SK-N-SH (cell line): ENCODE measurements around the gene COPS3. TPM values are rescaled to one million over a fixed set of nuclear protein-coding genes. Genes with fewer than 3 reads are reported as not detected.

ENCODE experiments used
- CTCF ChIA-PET: fragments of 300-600, 350-600 bp; formaldehyde crosslinking; extraction: SDS; loops from one replicate; lab custom pipeline; 2021; lab: Yijun Ruan, JAX
- POLR2A ChIA-PET: fragments of 350-600 bp; sonication (Branson Sonifier 250); formaldehyde crosslinking; extraction: SDS; loops from one replicate; lab custom pipeline; 2020; ENCODE audit warnings: antibody characterized with exemption, inconsistent platforms; lab: Yijun Ruan, JAX
- DNase-seq: peaks from one replicate; pipeline ENCODE4 v3.0.0; 2012
- H2AFZ ChIP-seq: fragments of 200-600 bp; sonication (generic); 2 replicates; pipeline ENCODE4 v1.8.1; 2016; ENCODE audit warnings: antibody characterized with exemption, mild to moderate bottlenecking, low read depth
- H3F3A ChIP-seq: fragments of 200-600 bp; sonication (generic); replicated peaks from 2 replicates; pipeline ENCODE3; 2016; ENCODE audit warnings: antibody characterized with exemption, mild to moderate bottlenecking; ENCODE audit not compliant: insufficient read depth
- H3K27ac ChIP-seq, 2 experiments: fragments of 200-500 bp in 1 of 2; fragments of 200-600 bp in 1 of 2; sonication (Bioruptor generic) in 1 of 2; sonication (generic), shearing (Covaris generic) in 1 of 2; 2 replicates each; pipeline versions ENCODE4 v1.5.1 to v1.6.1; 2014 to 2016; ENCODE audit warnings: low read depth in 2 of 2, inconsistent platforms in 1 of 2, low read length in 1 of 2, mild to moderate bottlenecking in 1 of 2, mixed read lengths in 1 of 2
- H3K27me3 ChIP-seq: fragments of 200-600 bp; sonication (generic), shearing (Covaris generic); 2 replicates; pipeline ENCODE4 v1.6.1; 2016; ENCODE audit warnings: mixed run types; ENCODE audit not compliant: insufficient read depth
- H3K36me3 ChIP-seq, 2 experiments: fragments of 200-500 bp in 1 of 2; fragments of 200-600 bp in 1 of 2; sonication (Bioruptor generic) in 1 of 2; sonication (generic) in 1 of 2; replicated peaks in 1 of 2; 2 replicates each; pipeline versions ENCODE3 to v1.5.1; 2014 to 2016; ENCODE audit warnings: low read length in 1 of 2, mild to moderate bottlenecking in 1 of 2; ENCODE audit not compliant: insufficient read depth in 2 of 2, control insufficient read depth in 1 of 2
- H3K4me1 ChIP-seq, 2 experiments: fragments of 200-500 bp in 1 of 2; fragments of 200-600 bp in 1 of 2; sonication (Bioruptor generic) in 1 of 2; sonication (generic), shearing (Covaris generic) in 1 of 2; 2 replicates each; pipeline versions ENCODE4 v1.5.1 to v1.6.1; 2014 to 2016; ENCODE audit warnings: low read depth in 1 of 2, low read length in 1 of 2, mixed run types in 1 of 2; ENCODE audit not compliant: insufficient read depth in 2 of 2, control insufficient read depth in 1 of 2
- H3K4me2 ChIP-seq: fragments of 200-600 bp; sonication (generic), shearing (Covaris generic); 2 replicates; pipeline ENCODE4 v1.6.1; 2017; ENCODE audit warnings: mixed run types
- H3K4me3 ChIP-seq, 2 experiments: fragments of 200-500 bp in 1 of 2; fragments of 200-600 bp in 1 of 2; sonication (Bioruptor generic) in 1 of 2; sonication (generic), shearing (Covaris generic) in 1 of 2; 2 replicates each; pipeline versions ENCODE4 v1.5.1 to v1.8.1; 2014 to 2016; ENCODE audit warnings: low read depth in 2 of 2, inconsistent platforms in 1 of 2, low read length in 1 of 2, mild to moderate bottlenecking in 1 of 2, mixed read lengths in 1 of 2, moderate library complexity in 1 of 2
- H3K79me2 ChIP-seq: fragments of 200-600 bp; sonication (generic); 2 replicates; pipeline ENCODE4 v1.8.1; 2017; ENCODE audit warnings: mild to moderate bottlenecking; ENCODE audit not compliant: insufficient read depth
- H3K9ac ChIP-seq: fragments of 200-600 bp; sonication (generic); 2 replicates; pipeline ENCODE4 v1.6.1; 2017; ENCODE audit warnings: mixed run types
- H3K9me2 ChIP-seq: fragments of 200-600 bp; sonication (generic); 2 replicates; pipeline ENCODE4 v1.6.1; 2017; ENCODE audit warnings: mixed run types
- H3K9me3 ChIP-seq: fragments of 200-600 bp; sonication (generic); 2 replicates; pipeline ENCODE4 v1.6.1; 2017; ENCODE audit warnings: mixed run types, mild to moderate bottlenecking, moderate library complexity
- H4K20me1 ChIP-seq: fragments of 200-600 bp; sonication (generic); 2 replicates; pipeline ENCODE4 v1.6.1; 2017; ENCODE audit warnings: mild to moderate bottlenecking, mixed run types; ENCODE audit not compliant: insufficient read depth
- CHD2 ChIP-seq: fragments of 150-350 bp; IDR thresholded peaks from 2 replicates; pipeline ENCODE4 v1.6.1; 2018; ENCODE audit warnings: low read length; ENCODE audit not compliant: partially characterized antibody
- EZH2phosphoT487 ChIP-seq: fragments of 200-600 bp; sonication (generic); IDR thresholded peaks from 2 replicates; pipeline ENCODE4 v1.6.1; 2017; ENCODE audit warnings: low read depth, mixed run types, mild to moderate bottlenecking, antibody characterized with exemption, moderate library complexity, borderline replicate concordance
- FOSL2 ChIP-seq: IDR thresholded peaks from 2 replicates; pipeline ENCODE4 v1.4.0; 2012; ENCODE audit warnings: low read depth, mild to moderate bottlenecking, moderate library complexity, borderline replicate concordance
- FOXJ3 ChIP-seq: sonication (generic); formaldehyde crosslinking; IDR thresholded peaks from 2 replicates; pipeline ENCODE4 v1.5.1; 2020; ENCODE audit warnings: mild to moderate bottlenecking, missing genetic modification reagents
- JUND ChIP-seq: IDR thresholded peaks from 2 replicates; pipeline ENCODE4 v1.4.0; 2012
- MEF2A ChIP-seq: IDR thresholded peaks from 2 replicates; pipeline ENCODE4 v1.4.0; 2012; ENCODE audit warnings: low read depth, borderline replicate concordance
- POLR2AphosphoS5 ChIP-seq: IDR thresholded peaks from 2 replicates; pipeline ENCODE4 v1.6.1; 2012; ENCODE audit warnings: low read depth, low read length
- SIN3A ChIP-seq: IDR thresholded peaks from 2 replicates; pipeline ENCODE4 v1.6.1; 2012; ENCODE audit warnings: low read depth, mild to moderate bottlenecking, low read length, moderate library complexity, borderline replicate concordance
- SMC3 ChIP-seq: IDR thresholded peaks from 2 replicates; pipeline ENCODE4 v1.6.1; 2012; ENCODE audit warnings: low read depth, low read length, improper control_type of control experiment
- TAF1 ChIP-seq: IDR thresholded peaks from 2 replicates; pipeline ENCODE4 v1.6.1; 2012; ENCODE audit warnings: low read depth, mild to moderate bottlenecking, low read length, moderate library complexity, borderline replicate concordance
- TCF12 ChIP-seq: IDR thresholded peaks from 2 replicates; pipeline ENCODE4 v1.4.0; 2012
- TEAD4 ChIP-seq: IDR thresholded peaks from 2 replicates; pipeline ENCODE4 v1.4.0; 2012; ENCODE audit warnings: mild to moderate bottlenecking, borderline replicate concordance; ENCODE audit not compliant: insufficient read depth
- WGBS: methylation state at CpG from one replicate; pipeline ENCODE4 v1.1.6; 2017; ENCODE audit warnings: low lambda C conversion rate; 5-methylcytosine and 5-hydroxymethylcytosine counted together
- polyA plus RNA-seq, 3 experiments: library from polyadenylated mRNA; depleted of rRNA; stranded (reverse); fragments of >200 nt; gene quantifications; 2 replicates each; pipeline ENCODE4 v1.2.3, GENCODE V29; 2012
- TF ChIP-seq, protein P1 (sequence below): IDR thresholded peaks from 2 replicates; pipeline ENCODE4 v1.4.0; 2012; ENCODE audit warnings: low read depth, borderline replicate concordance
- TF ChIP-seq, protein P2 (sequence below): IDR thresholded peaks from 2 replicates; pipeline ENCODE4 v1.4.0; 2012; ENCODE audit warnings: low read depth
- TF ChIP-seq, protein P3 (sequence below): IDR thresholded peaks from 2 replicates; pipeline ENCODE4 v1.6.1; 2012; ENCODE audit warnings: mild to moderate bottlenecking, low read depth, low read length, moderate library complexity
- TF ChIP-seq, protein P4 (sequence below): fragments of 150-350 bp; IDR thresholded peaks from 2 replicates; pipeline ENCODE4 v1.6.1; 2017; ENCODE audit warnings: antibody characterized with exemption, low read length, low read depth, borderline replicate concordance

The COPS3 gene
- polyA plus RNA-seq, 1 of the 3 experiments (the other 2 are of a cell fraction) = 64.8 TPM

DNA sequence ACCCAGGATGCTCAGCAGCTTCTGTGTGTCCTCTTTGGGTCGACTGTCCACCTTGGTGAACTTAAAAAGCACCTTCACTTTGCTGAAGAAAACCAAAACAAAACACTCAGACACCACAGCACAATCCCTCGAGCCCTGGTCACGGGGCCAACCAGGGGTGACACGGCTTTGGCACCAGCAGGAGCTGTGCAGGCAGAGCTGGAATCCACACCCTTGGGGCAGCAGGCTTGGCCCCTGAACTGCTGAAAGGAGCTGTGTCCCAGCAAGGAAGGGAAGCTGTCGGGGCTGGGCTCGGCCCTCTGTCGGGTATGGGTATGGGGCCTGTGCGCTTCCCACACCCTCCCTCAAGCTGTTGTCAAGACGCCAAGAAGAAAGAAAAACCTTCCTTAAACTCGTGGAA lies 67.3 kb downstream of the COPS3 start:
- Histone ChIP-seq H3K4me2 (no peak overlapping the region), H3K9ac (no peak overlapping the region), H3K27me3 (no peaks in the 10 kb centered on the region), H3F3A (peaks cover 6% of the 10 kb centered on the region), H3K9me3 (no peaks in the 10 kb centered on the region), H3K27ac (no peak overlapping the region), H4K20me1 (no peaks in the 10 kb centered on the region), H3K36me3 (peaks cover 18 to 48% of the 10 kb centered on the region in 2 experiments), H2AFZ (no peak overlapping the region), H3K4me3 (no peak overlapping the region), H3K79me2 (no peaks in the 10 kb centered on the region), H3K4me1 (no peaks in the 10 kb centered on the region), H3K9me2 (no peaks in the 10 kb centered on the region)
- POLR2A ChIA-PET = interaction anchor here (0.8 kb wide), 1 partner anchor 8 kb away, joined by 3 read pairs; the partner anchor contains the start of gene PLD6
- TF ChIP-seq EZH2phosphoT487 = no peak
- TF ChIP-seq, protein P1, sequence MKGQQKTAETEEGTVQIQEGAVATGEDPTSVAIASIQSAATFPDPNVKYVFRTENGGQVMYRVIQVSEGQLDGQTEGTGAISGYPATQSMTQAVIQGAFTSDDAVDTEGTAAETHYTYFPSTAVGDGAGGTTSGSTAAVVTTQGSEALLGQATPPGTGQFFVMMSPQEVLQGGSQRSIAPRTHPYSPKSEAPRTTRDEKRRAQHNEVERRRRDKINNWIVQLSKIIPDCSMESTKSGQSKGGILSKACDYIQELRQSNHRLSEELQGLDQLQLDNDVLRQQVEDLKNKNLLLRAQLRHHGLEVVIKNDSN = no peak
- TF ChIP-seq JUND = no peak
- TF ChIP-seq, protein P2, sequence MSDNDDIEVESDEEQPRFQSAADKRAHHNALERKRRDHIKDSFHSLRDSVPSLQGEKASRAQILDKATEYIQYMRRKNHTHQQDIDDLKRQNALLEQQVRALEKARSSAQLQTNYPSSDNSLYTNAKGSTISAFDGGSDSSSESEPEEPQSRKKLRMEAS = no peak
- TF ChIP-seq MEF2A = no peak
- TF ChIP-seq SMC3 = no peak
- no peak for TF ChIP-seq POLR2AphosphoS5
- TF ChIP-seq FOXJ3 (CRISPR knock-in tag) = no peak
- no peak for TF ChIP-seq TEAD4
- TF ChIP-seq SIN3A = no peak
- no peak for TF ChIP-seq TAF1
- TF ChIP-seq, protein P3, sequence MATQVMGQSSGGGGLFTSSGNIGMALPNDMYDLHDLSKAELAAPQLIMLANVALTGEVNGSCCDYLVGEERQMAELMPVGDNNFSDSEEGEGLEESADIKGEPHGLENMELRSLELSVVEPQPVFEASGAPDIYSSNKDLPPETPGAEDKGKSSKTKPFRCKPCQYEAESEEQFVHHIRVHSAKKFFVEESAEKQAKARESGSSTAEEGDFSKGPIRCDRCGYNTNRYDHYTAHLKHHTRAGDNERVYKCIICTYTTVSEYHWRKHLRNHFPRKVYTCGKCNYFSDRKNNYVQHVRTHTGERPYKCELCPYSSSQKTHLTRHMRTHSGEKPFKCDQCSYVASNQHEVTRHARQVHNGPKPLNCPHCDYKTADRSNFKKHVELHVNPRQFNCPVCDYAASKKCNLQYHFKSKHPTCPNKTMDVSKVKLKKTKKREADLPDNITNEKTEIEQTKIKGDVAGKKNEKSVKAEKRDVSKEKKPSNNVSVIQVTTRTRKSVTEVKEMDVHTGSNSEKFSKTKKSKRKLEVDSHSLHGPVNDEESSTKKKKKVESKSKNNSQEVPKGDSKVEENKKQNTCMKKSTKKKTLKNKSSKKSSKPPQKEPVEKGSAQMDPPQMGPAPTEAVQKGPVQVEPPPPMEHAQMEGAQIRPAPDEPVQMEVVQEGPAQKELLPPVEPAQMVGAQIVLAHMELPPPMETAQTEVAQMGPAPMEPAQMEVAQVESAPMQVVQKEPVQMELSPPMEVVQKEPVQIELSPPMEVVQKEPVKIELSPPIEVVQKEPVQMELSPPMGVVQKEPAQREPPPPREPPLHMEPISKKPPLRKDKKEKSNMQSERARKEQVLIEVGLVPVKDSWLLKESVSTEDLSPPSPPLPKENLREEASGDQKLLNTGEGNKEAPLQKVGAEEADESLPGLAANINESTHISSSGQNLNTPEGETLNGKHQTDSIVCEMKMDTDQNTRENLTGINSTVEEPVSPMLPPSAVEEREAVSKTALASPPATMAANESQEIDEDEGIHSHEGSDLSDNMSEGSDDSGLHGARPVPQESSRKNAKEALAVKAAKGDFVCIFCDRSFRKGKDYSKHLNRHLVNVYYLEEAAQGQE = no peak
- TF ChIP-seq FOSL2 = no peak
- TF ChIP-seq TCF12 = no peak
- no peak for TF ChIP-seq CHD2
- TF ChIP-seq, protein P4, sequence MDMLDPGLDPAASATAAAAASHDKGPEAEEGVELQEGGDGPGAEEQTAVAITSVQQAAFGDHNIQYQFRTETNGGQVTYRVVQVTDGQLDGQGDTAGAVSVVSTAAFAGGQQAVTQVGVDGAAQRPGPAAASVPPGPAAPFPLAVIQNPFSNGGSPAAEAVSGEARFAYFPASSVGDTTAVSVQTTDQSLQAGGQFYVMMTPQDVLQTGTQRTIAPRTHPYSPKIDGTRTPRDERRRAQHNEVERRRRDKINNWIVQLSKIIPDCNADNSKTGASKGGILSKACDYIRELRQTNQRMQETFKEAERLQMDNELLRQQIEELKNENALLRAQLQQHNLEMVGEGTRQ = no peak
- CTCF ChIA-PET = no interaction called here
- 89% methylated on average over 7 of the region's 10 CpGs for WGBS
- no peak for DNase-seq
